HG03571 (cell line): ENCODE data around the gene FBXL3.

Experiments
- ATAC-seq: cut with Tn5 transposase; IDR thresholded peaks from one replicate; pipeline ENCODE4 v1.9.1; 2021; ENCODE audit not compliant: unreplicated experiment

Gene FBXL3

GRCh38 chr13:77026861-77027621, at the start of gene FBXL3:
Gene FBXL3 (minus strand): TSS chr13:77027159. CDS start chr13:77021860, 5,299 bp downstream.
- ATAC-seq: peak; percentile 51

- no peak for ATAC-seq
Measured at GRCh38 chr13:77067519-77067918, 40.6 kb upstream of the FBXL3 start.

GRCh38 chr13:77065461-77066147, 38.6 kb upstream of the FBXL3 start:
- ATAC-seq: no peak

GRCh38 chr13:77062097-77062496, 35.1 kb upstream of the FBXL3 start:
- ATAC-seq: no peak

- ATAC-seq: no peak
Measured at GRCh38 chr13:77061362-77061761, 34.4 kb upstream of the FBXL3 start.

GRCh38 chr13:77056886-77057285, 29.9 kb upstream of the FBXL3 start:
- no peak for ATAC-seq

- no peak for ATAC-seq
Measured at GRCh38 chr13:77056382-77056781, 29.4 kb upstream of the FBXL3 start.

- no peak for ATAC-seq
Measured at GRCh38 chr13:77055158-77055557, 28.2 kb upstream of the FBXL3 start.

- ATAC-seq: no peak
Measured at GRCh38 chr13:77053192-77053591, 26.2 kb upstream of the FBXL3 start.

- ATAC-seq: no peak
Measured at GRCh38 chr13:77048681-77049080, 21.7 kb upstream of the FBXL3 start.

GRCh38 chr13:77047649-77048343, 20.8 kb upstream of the FBXL3 start:
- no peak for ATAC-seq

GRCh38 chr13:77042566-77043177, 15.7 kb upstream of the FBXL3 start:
- no peak for ATAC-seq

- no peak for ATAC-seq
Measured at GRCh38 chr13:77040835-77041234, 13.9 kb upstream of the FBXL3 start.

GRCh38 chr13:77040076-77040475, 13.1 kb upstream of the FBXL3 start:
- no peak for ATAC-seq

GRCh38 chr13:77038907-77039480, 12.0 kb upstream of the FBXL3 start:
- no peak for ATAC-seq

- ATAC-seq: no peak
Measured at GRCh38 chr13:77036279-77036678, 9.3 kb upstream of the FBXL3 start.

- ATAC-seq: no peak
Measured at GRCh38 chr13:77034881-77035280, 7.9 kb upstream of the FBXL3 start.

GRCh38 chr13:77033717-77034302, 6.9 kb upstream of the FBXL3 start:
- ATAC-seq: no peak

GRCh38 chr13:77031656-77032243, 4.8 kb upstream of the FBXL3 start:
- ATAC-seq: no peak

GRCh38 chr13:77029436-77029835, 2.5 kb upstream of the FBXL3 start:
- no peak for ATAC-seq
